HUES48 (cell line): ENCODE results near the gene ZBTB24.

Experiments used
- H3K27ac ChIP-seq: one replicate; pipeline ENCODE4 v1.7.0; 2013; ENCODE audit warnings: low read depth, low read length, inconsistent platforms
- H3K27me3 ChIP-seq: 2 replicates; pipeline ENCODE4 v1.6.1; 2013; ENCODE audit warnings: mild to moderate bottlenecking, low read length; ENCODE audit not compliant: control insufficient read depth, insufficient read depth
- H3K36me3 ChIP-seq: 2 replicates; pipeline ENCODE4 v1.6.1; 2013; ENCODE audit warnings: low read length; ENCODE audit not compliant: control insufficient read depth, insufficient read depth
- H3K4me1 ChIP-seq: 2 replicates; pipeline ENCODE4 v1.6.1; 2013; ENCODE audit warnings: mild to moderate bottlenecking, low read length; ENCODE audit not compliant: control insufficient read depth, insufficient read depth
- H3K4me3 ChIP-seq: 2 replicates; pipeline ENCODE4 v1.5.1; 2013; ENCODE audit warnings: mild to moderate bottlenecking, low read depth, low read length
- H3K9ac ChIP-seq: 2 replicates; pipeline ENCODE4 v1.6.1; 2013; ENCODE audit warnings: mild to moderate bottlenecking, low read depth, low read length, moderate library complexity
- H3K9me3 ChIP-seq: 2 replicates; pipeline ENCODE4 v1.6.1; 2013; ENCODE audit warnings: low read length; ENCODE audit not compliant: control insufficient read depth, insufficient read depth

ZBTB24 gene

GRCh38 chr6:109455437-109456110 lies 27.4 kb downstream of the ZBTB24 start, which contains the start of gene MICAL1:
Gene MICAL1 (minus strand): TSS chr6:109455772. CDS start chr6:109454196, 1,576 bp downstream.
- no peaks in the 10 kb centered on the region for H3K9me3 ChIP-seq
- peak within 1 kb of the TSS; percentile 76 for H3K27ac ChIP-seq
- H3K4me1 ChIP-seq = peaks cover 26% of the 10 kb centered on the region
- peak within 1 kb of the TSS; percentile 60 for H3K9ac ChIP-seq
- peak within 1 kb of the TSS; percentile 94 for H3K4me3 ChIP-seq
- peaks cover 25% of the 10 kb centered on the region for H3K36me3 ChIP-seq
- H3K27me3 ChIP-seq = no peaks in the 10 kb centered on the region

GRCh38 chr6:109454496-109455436 lies 28.3 kb downstream of the ZBTB24 start:
- H3K27ac ChIP-seq = peak overlapping the region; percentile 76
- no peaks in the 10 kb centered on the region for H3K27me3 ChIP-seq
- H3K36me3 ChIP-seq = peaks cover 33% of the 10 kb centered on the region
- peaks cover 26% of the 10 kb centered on the region for H3K4me1 ChIP-seq
- peak overlapping the region; percentile 60 for H3K9ac ChIP-seq
- no peaks in the 10 kb centered on the region for H3K9me3 ChIP-seq
- peak overlapping the region; percentile 94 for H3K4me3 ChIP-seq

- H3K4me3 ChIP-seq = peak overlapping the region; percentile 94; the same call in 1 of the 2 replicates
- peaks cover 35% of the 10 kb centered on the region for H3K36me3 ChIP-seq
- H3K9ac ChIP-seq = no peak overlapping the region
- no peaks in the 10 kb centered on the region for H3K27me3 ChIP-seq
- no peak overlapping the region for H3K27ac ChIP-seq
- H3K9me3 ChIP-seq = no peaks in the 10 kb centered on the region
- peaks cover 26% of the 10 kb centered on the region for H3K4me1 ChIP-seq
Observed at GRCh38 chr6:109453594-109454495, 29.2 kb downstream of the ZBTB24 start.

DNA sequence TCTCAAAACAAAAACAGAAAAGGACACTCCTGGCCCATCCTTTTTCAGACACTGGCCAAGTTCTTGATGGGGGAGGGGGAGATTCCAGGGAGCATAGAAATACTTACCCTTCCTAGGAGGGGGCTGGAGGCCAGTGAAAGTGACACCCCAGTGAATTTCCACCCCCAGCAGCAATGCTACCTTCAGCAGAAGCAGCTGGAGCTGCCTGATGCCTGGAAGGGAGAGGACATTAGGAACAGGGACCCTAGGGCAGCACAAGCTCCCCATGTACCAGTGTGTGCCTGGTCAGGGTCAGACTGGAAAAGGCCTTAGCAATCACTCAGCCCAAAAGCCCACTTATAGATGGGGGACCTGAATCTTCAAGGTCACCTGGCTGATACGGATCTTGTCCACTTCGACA lies 29.9 kb downstream of the ZBTB24 start:
- Histone ChIP-seq H3K27me3 (no peaks in the 10 kb centered on the region), H3K4me1 (peaks cover 26% of the 10 kb centered on the region), H3K9ac (no peak overlapping the region), H3K9me3 (no peaks in the 10 kb centered on the region), H3K36me3 (peaks cover 42% of the 10 kb centered on the region), H3K27ac (no peak overlapping the region), H3K4me3 (no peak overlapping the region)

DNA sequence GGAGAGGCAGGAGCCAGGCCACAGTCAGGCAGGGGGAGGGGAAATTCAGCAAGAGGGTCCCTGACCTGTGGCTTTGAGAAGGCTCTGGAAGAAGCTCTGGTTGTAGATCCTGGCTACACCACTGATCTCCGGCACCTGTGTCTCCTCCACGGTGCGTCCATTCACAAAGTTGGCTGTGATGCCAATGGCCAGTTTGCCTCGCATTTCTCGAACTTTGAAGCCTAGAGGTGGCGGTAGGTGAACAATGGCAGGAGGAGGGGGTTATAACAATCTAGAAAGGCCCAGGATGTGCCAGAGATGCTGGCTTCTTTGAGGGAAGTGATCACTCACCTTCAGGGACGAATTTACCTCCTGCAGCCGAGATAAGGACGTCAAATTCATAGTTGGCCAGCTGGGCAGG lies 30.8 kb downstream of the ZBTB24 start:
- H3K27me3 ChIP-seq = no peaks in the 10 kb centered on the region
- H3K36me3 ChIP-seq = peaks cover 44% of the 10 kb centered on the region
- H3K4me3 ChIP-seq = no peak overlapping the region
- peaks cover 16% of the 10 kb centered on the region for H3K4me1 ChIP-seq
- no peaks in the 10 kb centered on the region for H3K9me3 ChIP-seq
- H3K27ac ChIP-seq = no peak overlapping the region
- no peak overlapping the region for H3K9ac ChIP-seq

DNA sequence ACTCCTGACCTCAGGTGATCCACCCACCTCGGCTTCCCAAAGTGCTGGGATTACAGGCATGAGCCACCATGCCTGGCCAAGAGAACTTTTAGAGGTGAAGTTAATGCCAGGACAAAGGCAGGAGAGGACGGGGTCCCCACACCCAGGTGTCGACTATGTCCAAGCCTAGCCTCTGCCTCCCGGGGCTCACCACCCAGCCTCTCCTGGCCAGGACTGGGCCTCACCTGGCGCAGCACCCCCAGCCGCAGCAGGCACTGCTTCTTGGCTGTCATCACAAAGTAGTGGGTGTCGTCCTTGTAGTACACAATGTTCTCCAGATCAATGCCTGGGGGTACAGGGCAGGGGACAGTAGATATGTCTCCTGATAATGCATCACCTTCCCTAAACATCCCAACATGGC lies 31.6 kb downstream of the ZBTB24 start:
- peaks cover 52% of the 10 kb centered on the region for H3K36me3 ChIP-seq
- H3K27me3 ChIP-seq = no peaks in the 10 kb centered on the region
- no peak overlapping the region for H3K4me3 ChIP-seq
- H3K4me1 ChIP-seq = peaks cover 8% of the 10 kb centered on the region; the same call in 1 of the 2 replicates
- no peaks in the 10 kb centered on the region for H3K9me3 ChIP-seq
- H3K9ac ChIP-seq = no peak overlapping the region
- no peak overlapping the region for H3K27ac ChIP-seq

- Histone ChIP-seq H3K9me3 (no peaks in the 10 kb centered on the region), H3K4me1 (peaks cover 8% of the 10 kb centered on the region; the same call in 1 of the 2 replicates), H3K36me3 (peaks cover 57% of the 10 kb centered on the region), H3K27me3 (no peaks in the 10 kb centered on the region), H3K4me3 (no peak overlapping the region), H3K27ac (no peak overlapping the region), H3K9ac (no peak overlapping the region)
Observed at GRCh38 chr6:109450801-109451200, 32.2 kb downstream of the ZBTB24 start.

DNA sequence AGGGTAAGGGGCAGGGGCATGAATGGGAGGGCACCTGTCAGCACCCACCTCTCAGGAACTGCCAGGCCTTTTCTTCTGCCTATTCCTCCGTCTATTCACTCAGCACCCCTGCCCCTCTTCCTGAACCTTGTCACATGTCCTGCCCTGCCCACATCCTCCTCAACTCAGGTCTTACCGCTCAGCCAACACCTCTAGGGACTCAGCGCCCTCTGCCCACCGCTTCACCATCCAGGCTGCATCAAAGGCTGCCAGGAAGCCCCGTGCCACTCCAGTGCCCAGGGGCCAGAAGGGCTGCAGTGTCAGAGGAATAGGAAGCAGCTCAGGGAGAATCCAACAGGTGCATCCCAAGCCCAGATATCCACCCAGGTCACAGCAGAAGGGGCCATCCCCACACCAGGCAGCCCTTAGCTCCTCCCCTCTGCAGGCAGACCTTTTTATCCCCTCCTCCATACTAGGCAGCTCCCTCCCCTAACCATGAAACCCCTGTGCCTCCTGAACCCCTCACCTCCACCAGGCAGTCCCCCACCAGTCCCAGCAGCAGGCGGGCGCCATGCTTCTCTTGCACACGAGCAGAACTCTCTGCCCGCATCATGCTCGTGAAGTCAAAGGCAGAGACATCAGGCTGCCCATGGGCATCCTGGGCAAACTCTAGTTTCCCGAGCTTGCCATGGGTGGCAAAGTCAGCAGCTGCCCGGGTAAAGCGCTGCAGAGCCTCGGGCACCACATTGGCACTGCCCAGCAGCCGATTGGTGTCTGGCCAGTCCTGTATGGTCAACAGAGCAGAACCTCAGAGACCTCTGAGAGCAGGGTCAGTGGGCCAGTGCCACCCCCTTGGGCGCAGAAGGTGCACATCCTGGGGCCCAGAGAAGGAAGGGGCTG lies 33.0 kb downstream of the ZBTB24 start:
- Histone ChIP-seq H3K9ac (no peak overlapping the region), H3K36me3 (peaks cover 65% of the 10 kb centered on the region), H3K27me3 (no peaks in the 10 kb centered on the region), H3K9me3 (no peaks in the 10 kb centered on the region), H3K4me1 (peaks cover 8% of the 10 kb centered on the region; the same call in 1 of the 2 replicates), H3K27ac (no peak overlapping the region), H3K4me3 (no peak overlapping the region)

DNA sequence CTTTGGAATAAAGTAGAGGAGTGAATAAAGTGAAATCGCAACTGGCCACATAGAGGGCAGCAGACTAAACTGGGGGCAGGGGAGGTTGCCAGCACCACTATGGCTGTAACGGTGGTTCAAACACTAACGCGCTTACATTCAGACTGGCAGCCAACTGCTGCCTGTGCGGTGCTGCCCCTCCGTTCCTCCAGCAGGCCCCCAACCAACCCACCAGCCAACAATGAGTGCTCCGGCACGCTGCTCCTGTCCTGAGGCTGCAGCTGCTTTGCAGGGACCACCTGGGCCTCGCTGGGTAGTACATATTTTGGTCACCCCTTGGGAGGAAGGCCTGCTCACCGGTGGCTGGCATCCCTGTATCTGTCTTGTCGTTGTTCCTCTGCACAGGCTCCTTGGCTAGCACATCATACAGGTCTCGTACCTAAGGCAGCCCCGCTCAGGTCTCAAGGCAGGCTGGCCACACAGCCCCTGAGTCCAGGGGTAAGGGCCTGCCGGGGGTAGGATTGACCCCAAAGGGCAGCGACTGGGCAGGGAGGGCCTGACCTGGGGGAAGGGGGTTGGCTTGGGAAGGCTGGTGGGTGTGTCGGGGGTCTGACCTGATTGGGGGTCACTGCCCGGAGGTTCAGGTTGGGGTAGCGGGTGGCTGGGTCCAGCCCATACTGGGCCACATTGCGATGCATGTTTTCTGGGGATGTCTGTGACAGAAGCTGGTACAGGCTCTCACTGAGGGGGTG lies 33.8 kb downstream of the ZBTB24 start:
- H3K36me3 ChIP-seq = peaks cover 73% of the 10 kb centered on the region
- H3K9me3 ChIP-seq = no peaks in the 10 kb centered on the region
- no peak overlapping the region for H3K4me3 ChIP-seq
- no peak overlapping the region for H3K9ac ChIP-seq
- H3K4me1 ChIP-seq = 0 out of 2 replicates have a peak, but pooled peaks cover 3% of the 10 kb centered on the region
- no peak overlapping the region for H3K27ac ChIP-seq
- H3K27me3 ChIP-seq = no peaks in the 10 kb centered on the region
